GM10847 (cell line): ENCODE results near the gene ERICH2.

Source experiments
- POLR2A ChIP-seq: IDR thresholded peaks from 2 replicates; pipeline ENCODE4 v1.6.1; 2011; ENCODE audit not compliant: insufficient read length; ENCODE audit errors: extremely low read depth

The ERICH2 gene

GRCh38 chr2:170840717-170841210, 70.6 kb downstream of the ERICH2 start:
- no peak for TF ChIP-seq POLR2A

DNA sequence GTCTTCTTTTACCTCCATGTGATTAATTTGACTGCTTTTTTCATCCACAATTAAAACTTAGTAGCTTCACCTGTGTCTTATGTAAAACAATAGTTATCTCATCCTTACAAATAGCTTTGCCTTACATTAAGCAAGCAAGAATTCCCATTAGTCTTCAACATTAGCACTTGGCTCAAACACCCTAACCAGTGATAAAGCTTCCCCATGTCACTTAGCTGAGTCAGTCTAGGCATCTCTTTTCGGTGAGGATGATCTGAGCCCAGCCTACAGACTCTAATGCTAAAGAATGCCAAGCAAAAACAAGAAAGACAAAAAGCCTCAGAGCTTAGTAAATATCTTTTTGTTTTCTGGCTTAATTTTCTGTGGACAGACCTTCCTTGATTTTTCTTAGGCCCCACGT, 72.6 kb downstream of the ERICH2 start:
- TF ChIP-seq POLR2A: no peak

DNA sequence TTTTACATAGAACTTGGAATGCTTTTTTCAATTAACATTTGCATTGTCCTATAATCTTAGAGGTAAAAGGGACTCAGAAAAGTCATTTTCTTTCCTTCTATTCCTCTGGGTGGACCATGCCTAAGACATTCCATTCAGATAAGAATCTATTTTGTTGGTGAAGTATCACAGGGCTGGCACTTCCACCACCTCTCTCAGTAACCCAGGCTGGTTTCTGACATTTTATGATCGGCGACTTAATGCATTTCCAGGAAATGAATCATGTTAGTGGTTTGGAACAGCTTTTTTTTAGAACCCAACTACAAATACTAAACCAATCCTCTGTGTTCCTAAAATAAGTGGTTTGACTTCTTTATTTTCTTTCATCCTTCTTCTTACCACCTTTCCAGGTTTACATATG, 73.5 kb downstream of the ERICH2 start:
- TF ChIP-seq POLR2A: no peak

- no peak for TF ChIP-seq POLR2A
These were observed 75.2 kb downstream of the ERICH2 start for GRCh38 chr2:170845343-170845742.

GRCh38 chr2:170846314-170846713, 76.1 kb downstream of the ERICH2 start:
- TF ChIP-seq POLR2A: no peak

DNA sequence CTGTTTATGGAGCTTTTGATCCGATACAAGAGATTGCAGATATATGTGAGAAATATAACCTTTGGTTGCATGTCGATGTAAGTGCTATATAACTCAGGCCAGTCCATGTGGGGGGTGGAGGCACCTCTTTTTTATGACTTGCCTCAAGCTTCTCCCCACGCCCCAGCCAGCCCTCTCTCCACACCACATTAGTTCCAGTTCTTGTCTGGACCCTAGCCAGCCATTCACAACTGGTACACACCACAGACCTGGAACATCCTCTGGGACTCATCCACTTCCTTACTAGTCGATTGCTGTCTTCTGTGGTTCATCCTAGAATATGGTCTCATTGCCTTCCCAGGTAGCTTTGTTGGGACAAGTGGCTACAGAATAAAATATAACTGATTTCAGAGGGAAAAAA, 77.5 kb downstream of the ERICH2 start:
- TF ChIP-seq POLR2A: no peak
